PC-3 (cell line): ENCODE results near the gene TSHZ2.

ENCODE experiments used
- CTCF ChIP-seq: fragments of 300-600 bp; sonication (generic); conservative IDR thresholded peaks from 2 replicates; pipeline ENCODE4 v1.5.1; 2017; ENCODE audit warnings: antibody characterized with exemption, low read depth, mild to moderate bottlenecking, low read length
- EZH2 ChIP-seq: fragments of 300-600 bp; sonication (generic); IDR thresholded peaks from one replicate; pipeline ENCODE4 v1.6.1; 2017; ENCODE audit warnings: antibody characterized with exemption, mild to moderate bottlenecking, low read length; ENCODE audit not compliant: unreplicated experiment

GRCh38 chr20:53491462-53491861, 519.3 kb downstream of the TSHZ2 start:
- no peak for TF ChIP-seq CTCF
- TF ChIP-seq EZH2 = no peak
